Glutamatergic neuron (in vitro differentiated cells): ENCODE results near the gene SLC25A41. TPM values are rescaled to one million over a fixed set of nuclear protein-coding genes. Genes with fewer than 3 reads are reported as not detected.

Experiments used
- DNase-seq: peaks from one replicate; pipeline ENCODE4 v3.0.0; 2022
- H3K27ac Mint-ChIP-seq: one replicate; pipeline ENCODE4 v1.8.0; 2020; ENCODE audit warnings: mild to moderate bottlenecking, mixed read lengths, inconsistent platforms; ENCODE audit not compliant: unreplicated experiment
- H3K27me3 Mint-ChIP-seq: one replicate; pipeline ENCODE4 v1.8.0; 2020; ENCODE audit warnings: mild to moderate bottlenecking, moderate library complexity, mixed read lengths, inconsistent platforms; ENCODE audit not compliant: unreplicated experiment
- H3K36me3 Mint-ChIP-seq: one replicate; pipeline ENCODE4 v1.8.0; 2020; ENCODE audit warnings: mild to moderate bottlenecking, mixed read lengths, inconsistent platforms; ENCODE audit not compliant: unreplicated experiment
- H3K4me1 Mint-ChIP-seq: one replicate; pipeline ENCODE4 v1.8.0; 2020; ENCODE audit warnings: mild to moderate bottlenecking, low read depth, mixed read lengths, inconsistent platforms; ENCODE audit not compliant: unreplicated experiment
- H3K4me3 Mint-ChIP-seq: one replicate; pipeline ENCODE4 v1.8.0; 2020; ENCODE audit warnings: mild to moderate bottlenecking, mixed read lengths, inconsistent platforms; ENCODE audit not compliant: unreplicated experiment
- H3K9me3 Mint-ChIP-seq: one replicate; pipeline ENCODE4 v1.8.0; 2020; ENCODE audit warnings: mild to moderate bottlenecking, moderate library complexity, mixed read lengths, inconsistent platforms; ENCODE audit not compliant: unreplicated experiment
- CTCF ChIP-seq: fragments of 200-600 bp; sonication (generic); IDR thresholded peaks from one replicate; pipeline ENCODE4 v1.5.0; 2021; ENCODE audit not compliant: partially characterized antibody, unreplicated experiment
- total RNA-seq: library from RNA; stranded (reverse); fragmentation: NEBNext Ultra II Directional; extraction: Animal tissue kit (Norgen Biotek cat#: 25700); gene quantifications from one replicate; pipeline ENCODE4 v1.2.1, GENCODE V29; 2021; ENCODE audit not compliant: unreplicated experiment

SLC25A41 gene
- total RNA-seq, 1 donor from 2014 or later, result 0.29 TPM

GRCh38 chr19:6413291-6413690 lies 20.3 kb downstream of the SLC25A41 start:
- Mint-ChIP-seq H3K27me3 (peaks cover 3% of the 10 kb centered on the region), H3K36me3 (no peaks in the 10 kb centered on the region), H3K9me3 (peaks cover 2% of the 10 kb centered on the region), H3K4me3 (no peak overlapping the region), H3K27ac (no peak overlapping the region), H3K4me1 (peaks cover 1% of the 10 kb centered on the region)
- TF ChIP-seq CTCF, result no peak
- no peak for DNase-seq

GRCh38 chr19:6412447-6413091 lies 21.0 kb downstream of the SLC25A41 start:
- Mint-ChIP-seq H3K27me3 (peaks cover 3% of the 10 kb centered on the region), H3K4me3 (no peak overlapping the region), H3K4me1 (peaks cover 1% of the 10 kb centered on the region), H3K27ac (no peak overlapping the region), H3K9me3 (peaks cover 2% of the 10 kb centered on the region), H3K36me3 (no peaks in the 10 kb centered on the region)
- peak; percentile 34 for DNase-seq
- TF ChIP-seq CTCF, result peak; percentile 53

- H3K36me3 Mint-ChIP-seq, result no peaks in the 10 kb centered on the region
- peaks cover 2% of the 10 kb centered on the region for H3K9me3 Mint-ChIP-seq
- H3K4me3 Mint-ChIP-seq, result no peak overlapping the region
- peaks cover 1% of the 10 kb centered on the region for H3K4me1 Mint-ChIP-seq
- DNase-seq, result no peak
- no peak overlapping the region for H3K27ac Mint-ChIP-seq
- no peak for TF ChIP-seq CTCF
- peaks cover 3% of the 10 kb centered on the region for H3K27me3 Mint-ChIP-seq
These were observed 21.5 kb downstream of the SLC25A41 start for GRCh38 chr19:6412061-6412446.

- DNase-seq, result no peak
- Mint-ChIP-seq H3K27me3 (no peaks in the 10 kb centered on the region), H3K36me3 (no peaks in the 10 kb centered on the region), H3K4me3 (no peak overlapping the region), H3K4me1 (peaks cover 1% of the 10 kb centered on the region), H3K27ac (no peak overlapping the region), H3K9me3 (no peaks in the 10 kb centered on the region)
- no peak for TF ChIP-seq CTCF
These were observed 24.2 kb downstream of the SLC25A41 start for GRCh38 chr19:6409346-6409745.

GRCh38 chr19:6406401-6406800 lies 27.2 kb downstream of the SLC25A41 start:
- no peak for TF ChIP-seq CTCF
- H3K4me3 Mint-ChIP-seq, result no peak overlapping the region
- peaks cover 2% of the 10 kb centered on the region for H3K27me3 Mint-ChIP-seq
- no peaks in the 10 kb centered on the region for H3K4me1 Mint-ChIP-seq
- peaks cover 2% of the 10 kb centered on the region for H3K9me3 Mint-ChIP-seq
- no peak for DNase-seq
- no peaks in the 10 kb centered on the region for H3K36me3 Mint-ChIP-seq
- H3K27ac Mint-ChIP-seq, result no peak overlapping the region
